ENCODE measurements around the gene CABP5.

DNA sequence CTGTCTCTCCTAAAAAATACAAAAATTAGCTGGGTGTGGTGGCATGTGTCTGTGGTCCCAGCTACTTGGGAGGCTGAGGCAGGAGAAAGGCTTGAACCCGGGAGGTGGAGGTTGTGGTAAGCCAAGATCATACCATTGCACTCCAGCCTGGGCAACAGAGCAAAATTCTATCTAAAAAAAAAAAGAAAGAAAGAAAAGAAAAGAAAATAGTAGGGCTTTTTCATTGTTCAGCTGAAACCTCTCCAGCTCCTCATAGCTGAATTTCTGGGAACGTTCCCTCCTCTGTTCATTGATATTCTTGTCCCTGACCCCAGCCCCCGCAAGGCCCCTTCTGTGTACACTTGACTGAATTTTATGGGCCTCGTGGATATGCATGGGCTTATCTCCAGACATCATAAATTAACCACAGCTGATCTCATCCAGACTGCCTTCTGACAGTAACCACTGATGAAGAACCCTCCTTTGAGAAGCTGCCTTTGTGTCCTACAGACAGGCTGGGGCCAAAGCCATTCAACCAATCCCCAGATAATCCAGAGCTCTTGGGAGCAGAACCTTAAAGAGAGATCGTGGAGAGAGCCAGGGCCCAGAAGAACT lies 49.6 kb downstream of the CABP5 start, which contains the start of gene ELSPBP1:
- TF ChIP-seq, protein P1, sequence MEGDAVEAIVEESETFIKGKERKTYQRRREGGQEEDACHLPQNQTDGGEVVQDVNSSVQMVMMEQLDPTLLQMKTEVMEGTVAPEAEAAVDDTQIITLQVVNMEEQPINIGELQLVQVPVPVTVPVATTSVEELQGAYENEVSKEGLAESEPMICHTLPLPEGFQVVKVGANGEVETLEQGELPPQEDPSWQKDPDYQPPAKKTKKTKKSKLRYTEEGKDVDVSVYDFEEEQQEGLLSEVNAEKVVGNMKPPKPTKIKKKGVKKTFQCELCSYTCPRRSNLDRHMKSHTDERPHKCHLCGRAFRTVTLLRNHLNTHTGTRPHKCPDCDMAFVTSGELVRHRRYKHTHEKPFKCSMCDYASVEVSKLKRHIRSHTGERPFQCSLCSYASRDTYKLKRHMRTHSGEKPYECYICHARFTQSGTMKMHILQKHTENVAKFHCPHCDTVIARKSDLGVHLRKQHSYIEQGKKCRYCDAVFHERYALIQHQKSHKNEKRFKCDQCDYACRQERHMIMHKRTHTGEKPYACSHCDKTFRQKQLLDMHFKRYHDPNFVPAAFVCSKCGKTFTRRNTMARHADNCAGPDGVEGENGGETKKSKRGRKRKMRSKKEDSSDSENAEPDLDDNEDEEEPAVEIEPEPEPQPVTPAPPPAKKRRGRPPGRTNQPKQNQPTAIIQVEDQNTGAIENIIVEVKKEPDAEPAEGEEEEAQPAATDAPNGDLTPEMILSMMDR (conservative IDR thresholded peaks at IDR 0.05; ENCODE audit: low read depth in 2 of 2), result no peak
- TF ChIP-seq JUNB (IDR thresholded peaks at IDR 0.05; ENCODE audit: unreplicated experiment) (no peak), ZNF331 (CRISPR knock-in tag; IDR thresholded peaks at IDR 0.05; ENCODE audit: low read depth) (no peak), ZNF462 (CRISPR knock-in tag; IDR thresholded peaks at IDR 0.05) (no peak), ZNF114 (CRISPR knock-in tag; IDR thresholded peaks at IDR 0.05) (no peak), EZH2 (IDR thresholded peaks at IDR 0.05; ENCODE audit: low read depth, unreplicated experiment) (no peak), POLR2AphosphoS5 (IDR thresholded peaks at IDR 0.05; ENCODE audit: low read depth) (no peak), CREB1 (CRISPR knock-in tag; IDR thresholded peaks at IDR 0.05; ENCODE audit: low read depth) (no peak), EZH2phosphoT487 (IDR thresholded peaks at IDR 0.05; ENCODE audit: unreplicated experiment) (no peak)
- TF ChIP-seq, protein P2, sequence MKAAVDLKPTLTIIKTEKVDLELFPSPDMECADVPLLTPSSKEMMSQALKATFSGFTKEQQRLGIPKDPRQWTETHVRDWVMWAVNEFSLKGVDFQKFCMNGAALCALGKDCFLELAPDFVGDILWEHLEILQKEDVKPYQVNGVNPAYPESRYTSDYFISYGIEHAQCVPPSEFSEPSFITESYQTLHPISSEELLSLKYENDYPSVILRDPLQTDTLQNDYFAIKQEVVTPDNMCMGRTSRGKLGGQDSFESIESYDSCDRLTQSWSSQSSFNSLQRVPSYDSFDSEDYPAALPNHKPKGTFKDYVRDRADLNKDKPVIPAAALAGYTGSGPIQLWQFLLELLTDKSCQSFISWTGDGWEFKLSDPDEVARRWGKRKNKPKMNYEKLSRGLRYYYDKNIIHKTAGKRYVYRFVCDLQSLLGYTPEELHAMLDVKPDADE (IDR thresholded peaks at IDR 0.05), result no peak
- TF ChIP-seq, protein P3, sequence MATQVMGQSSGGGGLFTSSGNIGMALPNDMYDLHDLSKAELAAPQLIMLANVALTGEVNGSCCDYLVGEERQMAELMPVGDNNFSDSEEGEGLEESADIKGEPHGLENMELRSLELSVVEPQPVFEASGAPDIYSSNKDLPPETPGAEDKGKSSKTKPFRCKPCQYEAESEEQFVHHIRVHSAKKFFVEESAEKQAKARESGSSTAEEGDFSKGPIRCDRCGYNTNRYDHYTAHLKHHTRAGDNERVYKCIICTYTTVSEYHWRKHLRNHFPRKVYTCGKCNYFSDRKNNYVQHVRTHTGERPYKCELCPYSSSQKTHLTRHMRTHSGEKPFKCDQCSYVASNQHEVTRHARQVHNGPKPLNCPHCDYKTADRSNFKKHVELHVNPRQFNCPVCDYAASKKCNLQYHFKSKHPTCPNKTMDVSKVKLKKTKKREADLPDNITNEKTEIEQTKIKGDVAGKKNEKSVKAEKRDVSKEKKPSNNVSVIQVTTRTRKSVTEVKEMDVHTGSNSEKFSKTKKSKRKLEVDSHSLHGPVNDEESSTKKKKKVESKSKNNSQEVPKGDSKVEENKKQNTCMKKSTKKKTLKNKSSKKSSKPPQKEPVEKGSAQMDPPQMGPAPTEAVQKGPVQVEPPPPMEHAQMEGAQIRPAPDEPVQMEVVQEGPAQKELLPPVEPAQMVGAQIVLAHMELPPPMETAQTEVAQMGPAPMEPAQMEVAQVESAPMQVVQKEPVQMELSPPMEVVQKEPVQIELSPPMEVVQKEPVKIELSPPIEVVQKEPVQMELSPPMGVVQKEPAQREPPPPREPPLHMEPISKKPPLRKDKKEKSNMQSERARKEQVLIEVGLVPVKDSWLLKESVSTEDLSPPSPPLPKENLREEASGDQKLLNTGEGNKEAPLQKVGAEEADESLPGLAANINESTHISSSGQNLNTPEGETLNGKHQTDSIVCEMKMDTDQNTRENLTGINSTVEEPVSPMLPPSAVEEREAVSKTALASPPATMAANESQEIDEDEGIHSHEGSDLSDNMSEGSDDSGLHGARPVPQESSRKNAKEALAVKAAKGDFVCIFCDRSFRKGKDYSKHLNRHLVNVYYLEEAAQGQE (IDR thresholded peaks at IDR 0.05; ENCODE audit: unreplicated experiment), result no peak

Measured in GM23338 (cell line).